Coronary artery (tissue), 2 donors: ENCODE measurements around the gene KHDRBS2.

Source experiments
- DNase-seq: peaks from one replicate; pipeline ENCODE4 v3.0.0-alpha.2; 2017; ENCODE audit warnings: low spot score
- H3K27ac ChIP-seq, 2 donors: fragments of 200-600 bp; sonication (generic); one replicate each; pipeline ENCODE4 v1.5.1; 2016 to 2019
- H3K4me3 ChIP-seq: fragments of 200-600 bp; sonication (generic); 2 replicates; pipeline ENCODE4 v1.5.1; 2016; ENCODE audit warnings: mild to moderate bottlenecking, moderate library complexity
- CTCF ChIP-seq: fragments of 200-600 bp; sonication (generic); IDR thresholded peaks from one replicate; pipeline ENCODE4 v1.5.1; 2019; ENCODE audit warnings: antibody characterized with exemption

Gene KHDRBS2

GRCh38 chr6:61867635-61868034 lies 418.4 kb downstream of the KHDRBS2 start:
- no peak for TF ChIP-seq CTCF
- Histone ChIP-seq H3K4me3 (no peak overlapping the region), H3K27ac (no peak overlapping the region)
- no peak for DNase-seq

GRCh38 chr6:61857541-61857940 lies 428.5 kb downstream of the KHDRBS2 start:
- no peak overlapping the region for H3K4me3 ChIP-seq
- TF ChIP-seq CTCF, result no peak
- DNase-seq, result no peak
- H3K27ac ChIP-seq, result no peak overlapping the region

GRCh38 chr6:61841958-61842357 lies 444.1 kb downstream of the KHDRBS2 start:
- no peak overlapping the region for H3K27ac ChIP-seq
- TF ChIP-seq CTCF, result no peak
- DNase-seq, result no peak
- no peak overlapping the region for H3K4me3 ChIP-seq

- Histone ChIP-seq H3K27ac (no peak overlapping the region), H3K4me3 (no peak overlapping the region)
- no peak for DNase-seq
- no peak for TF ChIP-seq CTCF
These were observed 450.8 kb downstream of the KHDRBS2 start for GRCh38 chr6:61835237-61835636.

GRCh38 chr6:61833176-61833755 lies 452.8 kb downstream of the KHDRBS2 start:
- H3K27ac ChIP-seq, result no peak overlapping the region
- H3K4me3 ChIP-seq, result no peak overlapping the region
- TF ChIP-seq CTCF, result no peak
- DNase-seq, result no peak

- TF ChIP-seq CTCF, result no peak
- no peak for DNase-seq
- no peak overlapping the region for H3K27ac ChIP-seq
- no peak overlapping the region for H3K4me3 ChIP-seq
These were observed 468.3 kb downstream of the KHDRBS2 start for GRCh38 chr6:61817716-61818115.

GRCh38 chr6:61810047-61810446 lies 476.0 kb downstream of the KHDRBS2 start:
- no peak for DNase-seq
- Histone ChIP-seq H3K4me3 (no peak overlapping the region), H3K27ac (no peak overlapping the region)
- no peak for TF ChIP-seq CTCF
